HCT116 (cell line): ENCODE results near the gene LRRC70. TPM values are rescaled to one million over a fixed set of nuclear protein-coding genes. Genes with fewer than 3 reads are reported as not detected.

ENCODE experiments used
- ATAC-seq: fragments of 200-7000 bp; cut with Tn5 transposase; 2 replicates; pipeline ENCODE4 v1.9.1; 2020; ENCODE audit warnings: mild to moderate bottlenecking, moderate library complexity
- BruUV-seq: library from RNA; stranded (reverse); fragments of 400-500 nt; replicated peaks from 2 replicates; lab custom pipeline; 2021; lab: Mats Ljungman, UMichigan
- CTCF ChIA-PET: fragments of 300-600 bp; sonication (Branson Sonifier 250); formaldehyde crosslinking; loops from one replicate; lab custom pipeline; 2021; ENCODE audit warnings: antibody characterized with exemption; lab: Charles Lee
- POLR2A ChIA-PET: fragments of 300-600, 350-600 bp; sonication (Branson Sonifier 250); formaldehyde crosslinking; loops from one replicate; lab custom pipeline; 2021; ENCODE audit warnings: antibody characterized with exemption; lab: Charles Lee
- RAD21 ChIA-PET, 2 experiments: fragments of 300-600 bp; sonication (Branson Sonifier 250); formaldehyde crosslinking; loops; one replicate each; lab custom pipeline; 2023; ENCODE audit warnings: low total read pairs in 2 of 2; ENCODE audit not compliant: uncharacterized antibody in 2 of 2, unreplicated experiment in 2 of 2, low non-redundant PET in 1 of 2; lab: Charles Lee
- DNase-seq: peaks from one replicate; pipeline ENCODE4 v3.0.0-alpha.2; 2010; ENCODE audit warnings: low read depth, low spot score
- H2AFZ ChIP-seq: fragments of 200-600 bp; shearing (Covaris generic), sonication (generic); 2 replicates; pipeline ENCODE4 v1.6.1; 2017; ENCODE audit warnings: low read depth, mixed run types, mixed read lengths, antibody characterized with exemption, low read length; ENCODE audit not compliant: poor library complexity, severe bottlenecking
- H3K27ac ChIP-seq: 2 replicates; pipeline ENCODE4 v1.5.1; 2012; ENCODE audit warnings: low read depth, low read length
- H3K27me3 ChIP-seq: fragments of 200-600 bp; sonication (generic); 2 replicates; pipeline ENCODE4 v1.6.1; 2016; ENCODE audit warnings: mixed run types, low read length, mixed read lengths; ENCODE audit not compliant: insufficient read depth
- H3K36me3 ChIP-seq, 2 experiments: fragments of 200-500 bp in 1 of 2; fragments of 200-600 bp in 1 of 2; sonication (Bioruptor generic) in 1 of 2; sonication (generic) in 1 of 2; 2 replicates each; pipeline versions ENCODE4 v1.5.1 to v1.6.1; 2014 to 2016; ENCODE audit warnings: low read length in 2 of 2, inconsistent platforms in 1 of 2, mixed read lengths in 1 of 2, mixed run types in 1 of 2; ENCODE audit not compliant: insufficient read depth in 2 of 2, control insufficient read depth in 1 of 2
- H3K4me1 ChIP-seq, 2 experiments: fragments of 200-600 bp in 1 of 2; sonication (generic) in 1 of 2; 2 replicates each; pipeline versions ENCODE4 v1.5.1 to v1.6.1; 2012 to 2017; ENCODE audit warnings: low read length in 2 of 2, inconsistent platforms in 1 of 2, mild to moderate bottlenecking in 1 of 2, mixed read lengths in 1 of 2, mixed run types in 1 of 2, moderate library complexity in 1 of 2; ENCODE audit not compliant: insufficient read depth in 2 of 2, control insufficient read depth in 1 of 2
- H3K4me2 ChIP-seq: fragments of 200-600 bp; sonication (generic); 2 replicates; pipeline ENCODE4 v1.6.1; 2017; ENCODE audit warnings: mixed run types, low read length, mixed read lengths
- H3K4me3 ChIP-seq, 2 experiments: fragments of 200-600 bp in 1 of 2; sonication (generic) in 1 of 2; replicated peaks in 1 of 2; 2 replicates each; pipeline ENCODE4 v1.5.1; 2011 to 2016; ENCODE audit warnings: low read length in 2 of 2, control low read depth in 1 of 2, low read depth in 1 of 2, mild to moderate bottlenecking in 1 of 2, mixed read lengths in 1 of 2, mixed run types in 1 of 2
- H3K79me2 ChIP-seq: fragments of 200-600 bp; sonication (generic); 2 replicates; pipeline ENCODE4 v1.6.1; 2017; ENCODE audit warnings: mild to moderate bottlenecking, mixed run types, low read length, moderate library complexity, mixed read lengths; ENCODE audit not compliant: insufficient read depth
- H3K9ac ChIP-seq: fragments of 200-600 bp; sonication (generic); 2 replicates; pipeline ENCODE4 v1.6.1; 2016; ENCODE audit warnings: low read length, mixed read lengths
- H3K9me2 ChIP-seq: fragments of 200-600 bp; sonication (generic), shearing (Covaris generic); 2 replicates; pipeline ENCODE4 v1.6.1; 2017; ENCODE audit warnings: mixed run types, mild to moderate bottlenecking, moderate library complexity; ENCODE audit not compliant: insufficient read depth
- H3K9me3 ChIP-seq, 2 experiments: fragments of 200-500 bp in 1 of 2; fragments of 200-600 bp in 1 of 2; sonication (Bioruptor generic) in 1 of 2; sonication (generic) in 1 of 2; 2 replicates each; pipeline ENCODE4 v1.6.1; 2014 to 2017; ENCODE audit warnings: low read length in 2 of 2, mixed read lengths in 2 of 2, inconsistent platforms in 1 of 2, low read depth in 1 of 2, mild to moderate bottlenecking in 1 of 2, mixed run types in 1 of 2, moderate library complexity in 1 of 2; ENCODE audit not compliant: control insufficient read depth in 1 of 2, insufficient read depth in 1 of 2
- H4K20me1 ChIP-seq: fragments of 200-600 bp; sonication (generic), shearing (Covaris generic); 2 replicates; pipeline ENCODE4 v1.6.1; 2017; ENCODE audit warnings: mixed run types, mild to moderate bottlenecking, moderate library complexity; ENCODE audit not compliant: insufficient read depth
- CBX3 ChIP-seq: IDR thresholded peaks from 2 replicates; pipeline ENCODE4 v1.6.1; 2012; ENCODE audit warnings: low read depth
- ELF1 ChIP-seq: IDR thresholded peaks from 2 replicates; pipeline ENCODE4 v1.6.1; 2012; ENCODE audit warnings: low read depth, borderline replicate concordance
- EZH2 ChIP-seq: fragments of 200-600 bp; sonication (generic); IDR thresholded peaks from 2 replicates; pipeline ENCODE4 v1.6.1; 2017; ENCODE audit warnings: antibody characterized with exemption, mixed run types
- EZH2phosphoT487 ChIP-seq: fragments of 200-600 bp; IDR thresholded peaks from 2 replicates; pipeline ENCODE4 v1.6.1; 2018; ENCODE audit warnings: antibody characterized with exemption, borderline replicate concordance
- FOSL1 ChIP-seq: IDR thresholded peaks from 2 replicates; pipeline ENCODE4 v1.6.1; 2012; ENCODE audit warnings: low read depth
- POLR2AphosphoS5 ChIP-seq: IDR thresholded peaks from 2 replicates; pipeline ENCODE4 v1.6.1; 2011; ENCODE audit warnings: mild to moderate bottlenecking, low read depth, low read length, moderate library complexity
- RAD21 ChIP-seq: IDR thresholded peaks from 2 replicates; pipeline ENCODE4 v1.6.1; 2012; ENCODE audit warnings: low read depth, mild to moderate bottlenecking
- SIN3A ChIP-seq: IDR thresholded peaks from 2 replicates; pipeline ENCODE4 v1.6.1; 2012; ENCODE audit warnings: low read depth
- SP1 ChIP-seq: IDR thresholded peaks from 2 replicates; pipeline ENCODE4 v1.6.1; 2012; ENCODE audit warnings: low read depth
- SRF ChIP-seq: IDR thresholded peaks from 2 replicates; pipeline ENCODE4 v1.6.1; 2012; ENCODE audit warnings: low read depth
- YY1 ChIP-seq: IDR thresholded peaks from 2 replicates; pipeline ENCODE4 v1.6.1; 2011; ENCODE audit warnings: low read length, low read depth, moderate library complexity, mild to moderate bottlenecking; ENCODE audit not compliant: insufficient replicate concordance; ENCODE audit errors: extremely low read depth
- intact Hi-C: fragments of 100-400 bp; cut with micrococcal nuclease; formaldehyde crosslinking; loops from 2 replicates; pipeline ENCODE4 v1.10.0; 2022
- total RNA-seq: library from RNA; stranded (reverse); gene quantifications from one replicate; pipeline ENCODE4 v1.2.1, GENCODE V29; 2021; ENCODE audit not compliant: unreplicated experiment
- TF ChIP-seq, protein P1 (sequence below): IDR thresholded peaks from 2 replicates; pipeline ENCODE4 v1.6.1; 2012
- TF ChIP-seq, protein P2 (sequence below): IDR thresholded peaks from 2 replicates; pipeline ENCODE4 v1.6.1; 2011; ENCODE audit warnings: mild to moderate bottlenecking, low read length, moderate library complexity; ENCODE audit not compliant: insufficient replicate concordance; ENCODE audit errors: extremely low read depth
- TF ChIP-seq, protein P3 (sequence below), 3 experiments: fragments of 200-600 bp in 1 of 3; sonication (generic) in 1 of 3; IDR thresholded peaks in 2 of 3; conservative IDR thresholded peaks in 1 of 3; 2 replicates each; pipeline ENCODE4 v1.5.1; 2012 to 2017; ENCODE audit warnings: low read depth in 2 of 3, low read length in 2 of 3, antibody characterized with exemption in 1 of 3, borderline replicate concordance in 1 of 3, control low read depth in 1 of 3, mild to moderate bottlenecking in 1 of 3, mixed read lengths in 1 of 3, mixed run types in 1 of 3, moderate library complexity in 1 of 3; ENCODE audit not compliant: insufficient read depth in 1 of 3
- TF ChIP-seq, protein P4 (sequence below): IDR thresholded peaks from 2 replicates; pipeline ENCODE4 v1.6.1; 2012; ENCODE audit warnings: low read depth
- TF ChIP-seq, protein P5 (sequence below): IDR thresholded peaks from 2 replicates; pipeline ENCODE4 v1.6.1; 2012

The LRRC70 gene
- total RNA-seq, 1 experiment from 2014 or later = 0.37 TPM

- TF ChIP-seq, protein P1, sequence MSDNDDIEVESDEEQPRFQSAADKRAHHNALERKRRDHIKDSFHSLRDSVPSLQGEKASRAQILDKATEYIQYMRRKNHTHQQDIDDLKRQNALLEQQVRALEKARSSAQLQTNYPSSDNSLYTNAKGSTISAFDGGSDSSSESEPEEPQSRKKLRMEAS = no peak
- TF ChIP-seq, all 23 proteins: peak for 0
Measured at GRCh38 chr5:62617943-62618342, 39.3 kb downstream of the LRRC70 start (continued).

DNA sequence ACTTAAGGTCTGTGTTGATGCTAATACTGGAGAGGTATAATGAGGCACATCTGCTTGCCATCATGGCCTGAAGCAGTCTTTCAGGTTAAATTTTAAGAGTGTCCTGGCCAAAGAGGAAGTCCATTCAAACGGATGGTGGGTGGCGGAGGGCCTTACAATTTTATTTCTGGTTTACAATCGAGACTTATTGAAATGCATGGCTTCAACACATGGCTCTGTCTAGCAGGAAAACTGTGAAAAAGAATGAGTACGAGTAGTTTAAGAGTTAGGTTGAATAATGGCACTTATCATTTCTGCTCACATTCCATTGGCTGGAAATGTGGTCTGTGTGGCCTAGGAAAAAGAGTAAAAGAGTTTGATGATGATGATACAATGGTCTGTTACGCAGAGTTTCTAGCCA, 42.1 kb downstream of the LRRC70 start:
- TF ChIP-seq, protein P2, sequence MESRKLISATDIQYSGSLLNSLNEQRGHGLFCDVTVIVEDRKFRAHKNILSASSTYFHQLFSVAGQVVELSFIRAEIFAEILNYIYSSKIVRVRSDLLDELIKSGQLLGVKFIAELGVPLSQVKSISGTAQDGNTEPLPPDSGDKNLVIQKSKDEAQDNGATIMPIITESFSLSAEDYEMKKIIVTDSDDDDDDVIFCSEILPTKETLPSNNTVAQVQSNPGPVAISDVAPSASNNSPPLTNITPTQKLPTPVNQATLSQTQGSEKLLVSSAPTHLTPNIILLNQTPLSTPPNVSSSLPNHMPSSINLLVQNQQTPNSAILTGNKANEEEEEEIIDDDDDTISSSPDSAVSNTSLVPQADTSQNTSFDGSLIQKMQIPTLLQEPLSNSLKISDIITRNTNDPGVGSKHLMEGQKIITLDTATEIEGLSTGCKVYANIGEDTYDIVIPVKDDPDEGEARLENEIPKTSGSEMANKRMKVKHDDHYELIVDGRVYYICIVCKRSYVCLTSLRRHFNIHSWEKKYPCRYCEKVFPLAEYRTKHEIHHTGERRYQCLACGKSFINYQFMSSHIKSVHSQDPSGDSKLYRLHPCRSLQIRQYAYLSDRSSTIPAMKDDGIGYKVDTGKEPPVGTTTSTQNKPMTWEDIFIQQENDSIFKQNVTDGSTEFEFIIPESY = no peak
- no peak for TF ChIP-seq EZH2
- no peak for TF ChIP-seq POLR2AphosphoS5
- no peak for TF ChIP-seq YY1
- no peak for TF ChIP-seq FOSL1
- TF ChIP-seq, protein P3, sequence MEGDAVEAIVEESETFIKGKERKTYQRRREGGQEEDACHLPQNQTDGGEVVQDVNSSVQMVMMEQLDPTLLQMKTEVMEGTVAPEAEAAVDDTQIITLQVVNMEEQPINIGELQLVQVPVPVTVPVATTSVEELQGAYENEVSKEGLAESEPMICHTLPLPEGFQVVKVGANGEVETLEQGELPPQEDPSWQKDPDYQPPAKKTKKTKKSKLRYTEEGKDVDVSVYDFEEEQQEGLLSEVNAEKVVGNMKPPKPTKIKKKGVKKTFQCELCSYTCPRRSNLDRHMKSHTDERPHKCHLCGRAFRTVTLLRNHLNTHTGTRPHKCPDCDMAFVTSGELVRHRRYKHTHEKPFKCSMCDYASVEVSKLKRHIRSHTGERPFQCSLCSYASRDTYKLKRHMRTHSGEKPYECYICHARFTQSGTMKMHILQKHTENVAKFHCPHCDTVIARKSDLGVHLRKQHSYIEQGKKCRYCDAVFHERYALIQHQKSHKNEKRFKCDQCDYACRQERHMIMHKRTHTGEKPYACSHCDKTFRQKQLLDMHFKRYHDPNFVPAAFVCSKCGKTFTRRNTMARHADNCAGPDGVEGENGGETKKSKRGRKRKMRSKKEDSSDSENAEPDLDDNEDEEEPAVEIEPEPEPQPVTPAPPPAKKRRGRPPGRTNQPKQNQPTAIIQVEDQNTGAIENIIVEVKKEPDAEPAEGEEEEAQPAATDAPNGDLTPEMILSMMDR (IDR thresholded peaks at IDR 0.05 in 2 of 3, conservative IDR thresholded peaks at IDR 0.05 in 1 of 3; ENCODE audit: borderline replicate concordance in 1 of 3, insufficient read depth in 1 of 3, low read depth in 2 of 3, low read length in 2 of 3) = no peak
- TF ChIP-seq SIN3A = no peak
- no peak for TF ChIP-seq EZH2phosphoT487
- no peak for TF ChIP-seq SP1
- TF ChIP-seq CBX3 = no peak
- TF ChIP-seq, protein P4, sequence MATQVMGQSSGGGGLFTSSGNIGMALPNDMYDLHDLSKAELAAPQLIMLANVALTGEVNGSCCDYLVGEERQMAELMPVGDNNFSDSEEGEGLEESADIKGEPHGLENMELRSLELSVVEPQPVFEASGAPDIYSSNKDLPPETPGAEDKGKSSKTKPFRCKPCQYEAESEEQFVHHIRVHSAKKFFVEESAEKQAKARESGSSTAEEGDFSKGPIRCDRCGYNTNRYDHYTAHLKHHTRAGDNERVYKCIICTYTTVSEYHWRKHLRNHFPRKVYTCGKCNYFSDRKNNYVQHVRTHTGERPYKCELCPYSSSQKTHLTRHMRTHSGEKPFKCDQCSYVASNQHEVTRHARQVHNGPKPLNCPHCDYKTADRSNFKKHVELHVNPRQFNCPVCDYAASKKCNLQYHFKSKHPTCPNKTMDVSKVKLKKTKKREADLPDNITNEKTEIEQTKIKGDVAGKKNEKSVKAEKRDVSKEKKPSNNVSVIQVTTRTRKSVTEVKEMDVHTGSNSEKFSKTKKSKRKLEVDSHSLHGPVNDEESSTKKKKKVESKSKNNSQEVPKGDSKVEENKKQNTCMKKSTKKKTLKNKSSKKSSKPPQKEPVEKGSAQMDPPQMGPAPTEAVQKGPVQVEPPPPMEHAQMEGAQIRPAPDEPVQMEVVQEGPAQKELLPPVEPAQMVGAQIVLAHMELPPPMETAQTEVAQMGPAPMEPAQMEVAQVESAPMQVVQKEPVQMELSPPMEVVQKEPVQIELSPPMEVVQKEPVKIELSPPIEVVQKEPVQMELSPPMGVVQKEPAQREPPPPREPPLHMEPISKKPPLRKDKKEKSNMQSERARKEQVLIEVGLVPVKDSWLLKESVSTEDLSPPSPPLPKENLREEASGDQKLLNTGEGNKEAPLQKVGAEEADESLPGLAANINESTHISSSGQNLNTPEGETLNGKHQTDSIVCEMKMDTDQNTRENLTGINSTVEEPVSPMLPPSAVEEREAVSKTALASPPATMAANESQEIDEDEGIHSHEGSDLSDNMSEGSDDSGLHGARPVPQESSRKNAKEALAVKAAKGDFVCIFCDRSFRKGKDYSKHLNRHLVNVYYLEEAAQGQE = no peak
- TF ChIP-seq ELF1 = no peak
- TF ChIP-seq, protein P5, sequence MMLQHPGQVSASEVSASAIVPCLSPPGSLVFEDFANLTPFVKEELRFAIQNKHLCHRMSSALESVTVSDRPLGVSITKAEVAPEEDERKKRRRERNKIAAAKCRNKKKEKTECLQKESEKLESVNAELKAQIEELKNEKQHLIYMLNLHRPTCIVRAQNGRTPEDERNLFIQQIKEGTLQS = no peak
- no peak for TF ChIP-seq SRF
- TF ChIP-seq, protein P1 = no peak
- TF ChIP-seq RAD21 = no peak
- no peaks in the 10 kb centered on the region; a peak in 1 of 4 replicates for H3K36me3 ChIP-seq
- no peaks in the 10 kb centered on the region for H3K9me3 ChIP-seq
- no peak overlapping the region for H3K9ac ChIP-seq
- ChIA-PET CTCF (no interaction called here), POLR2A (no interaction called here), RAD21 (no interaction called here)
- DNase-seq = no peak
- no peak overlapping the region for H2AFZ ChIP-seq
- H3K9me2 ChIP-seq = no peaks in the 10 kb centered on the region
- H3K79me2 ChIP-seq = no peaks in the 10 kb centered on the region
- H3K4me2 ChIP-seq = no peak overlapping the region
- no peak for ATAC-seq
- intact Hi-C loops = no loop called here
- no peaks in the 10 kb centered on the region; the same call in 1 of the 2 replicates for H4K20me1 ChIP-seq
- H3K27ac ChIP-seq = no peak overlapping the region
- H3K4me1 ChIP-seq = no peaks in the 10 kb centered on the region
- no peaks in the 10 kb centered on the region for H3K27me3 ChIP-seq
- no peak overlapping the region for H3K4me3 ChIP-seq
- no TSS peak for BruUV-seq
